Measurements from ENCODE around the gene TXNRD2.

DNA sequence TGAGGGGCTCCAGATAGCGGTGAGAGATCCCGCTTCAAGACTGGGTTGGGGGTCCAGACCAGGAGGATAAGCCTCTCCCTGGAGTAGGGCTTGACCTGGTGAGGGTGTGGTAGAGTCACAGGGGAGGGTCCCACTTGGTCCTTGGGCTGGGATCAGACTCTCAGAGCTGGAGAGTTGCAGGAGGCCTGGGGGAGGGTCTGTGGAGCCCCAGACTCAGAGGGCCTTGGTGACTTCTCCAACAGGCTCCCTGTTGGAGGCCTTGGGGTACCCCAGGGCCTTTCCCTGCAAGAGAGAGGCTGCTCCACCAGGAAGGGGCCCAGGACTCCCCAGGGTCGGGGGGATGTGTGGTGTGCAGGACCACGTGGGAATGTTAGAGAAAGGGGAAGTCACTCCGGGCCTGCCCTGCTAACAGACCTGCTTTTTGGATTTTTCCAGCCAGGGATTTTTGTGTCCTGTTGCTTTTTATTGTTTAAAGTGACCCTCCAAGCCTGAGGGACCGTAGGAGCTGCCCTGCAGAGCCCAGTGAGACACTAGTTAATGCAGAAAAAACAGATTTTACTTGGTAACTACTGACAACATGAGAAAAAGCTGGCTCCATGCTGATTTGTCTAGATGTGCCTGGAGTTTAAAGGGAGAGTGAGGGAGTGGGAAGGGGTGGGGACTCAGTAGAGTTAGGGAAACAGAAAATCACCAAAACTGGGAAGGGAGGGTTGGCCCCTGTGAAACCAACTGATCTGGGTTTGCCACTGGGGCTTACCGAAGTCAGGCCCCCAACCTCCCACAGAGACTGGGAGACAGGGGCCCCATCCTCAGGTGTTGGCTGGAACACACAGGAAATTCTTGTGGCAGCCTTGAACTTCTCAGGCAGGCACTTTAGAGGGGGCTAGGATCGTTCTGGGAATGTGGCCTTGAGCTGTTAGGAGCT, 801 bp upstream of the TXNRD2 start:
- TF ChIP-seq, protein P1, sequence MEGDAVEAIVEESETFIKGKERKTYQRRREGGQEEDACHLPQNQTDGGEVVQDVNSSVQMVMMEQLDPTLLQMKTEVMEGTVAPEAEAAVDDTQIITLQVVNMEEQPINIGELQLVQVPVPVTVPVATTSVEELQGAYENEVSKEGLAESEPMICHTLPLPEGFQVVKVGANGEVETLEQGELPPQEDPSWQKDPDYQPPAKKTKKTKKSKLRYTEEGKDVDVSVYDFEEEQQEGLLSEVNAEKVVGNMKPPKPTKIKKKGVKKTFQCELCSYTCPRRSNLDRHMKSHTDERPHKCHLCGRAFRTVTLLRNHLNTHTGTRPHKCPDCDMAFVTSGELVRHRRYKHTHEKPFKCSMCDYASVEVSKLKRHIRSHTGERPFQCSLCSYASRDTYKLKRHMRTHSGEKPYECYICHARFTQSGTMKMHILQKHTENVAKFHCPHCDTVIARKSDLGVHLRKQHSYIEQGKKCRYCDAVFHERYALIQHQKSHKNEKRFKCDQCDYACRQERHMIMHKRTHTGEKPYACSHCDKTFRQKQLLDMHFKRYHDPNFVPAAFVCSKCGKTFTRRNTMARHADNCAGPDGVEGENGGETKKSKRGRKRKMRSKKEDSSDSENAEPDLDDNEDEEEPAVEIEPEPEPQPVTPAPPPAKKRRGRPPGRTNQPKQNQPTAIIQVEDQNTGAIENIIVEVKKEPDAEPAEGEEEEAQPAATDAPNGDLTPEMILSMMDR (conservative IDR thresholded peaks at IDR 0.05): no peak
- no peak for TF ChIP-seq ZFX (IDR thresholded peaks at IDR 0.05)

Measured in C4-2B (cell line).